SK-N-SH treated with all-trans-retinoic acid at 6 μM for 48 hours (cell line): ENCODE measurements around the gene CST9L.

Experiments used
- OSR1 ChIP-seq: fragments of 250-450 bp; sonication (Bioruptor Pico); IDR thresholded peaks from 2 replicates; pipeline ENCODE4 v1.8.0; 2022; ENCODE audit warnings: moderate library complexity, mild to moderate bottlenecking, inconsistent platforms
- SNAI2 ChIP-seq: fragments of 250-450 bp; sonication (Bioruptor Pico); IDR thresholded peaks from 2 replicates; pipeline ENCODE4 v1.5.0; 2020; ENCODE audit warnings: mild to moderate bottlenecking, moderate library complexity
- TF ChIP-seq, protein P1 (sequence below): fragments of 250-450 bp; sonication (Bioruptor Pico); IDR thresholded peaks from 2 replicates; pipeline ENCODE4 v1.8.0; 2020; ENCODE audit warnings: mild to moderate bottlenecking, moderate library complexity, borderline replicate concordance
- TF ChIP-seq, protein P2 (sequence below): fragments of 250-450 bp; sonication (Bioruptor Pico); IDR thresholded peaks from 2 replicates; pipeline ENCODE4 v1.8.0; 2021; ENCODE audit warnings: low read depth, mild to moderate bottlenecking, moderate library complexity, borderline replicate concordance

DNA sequence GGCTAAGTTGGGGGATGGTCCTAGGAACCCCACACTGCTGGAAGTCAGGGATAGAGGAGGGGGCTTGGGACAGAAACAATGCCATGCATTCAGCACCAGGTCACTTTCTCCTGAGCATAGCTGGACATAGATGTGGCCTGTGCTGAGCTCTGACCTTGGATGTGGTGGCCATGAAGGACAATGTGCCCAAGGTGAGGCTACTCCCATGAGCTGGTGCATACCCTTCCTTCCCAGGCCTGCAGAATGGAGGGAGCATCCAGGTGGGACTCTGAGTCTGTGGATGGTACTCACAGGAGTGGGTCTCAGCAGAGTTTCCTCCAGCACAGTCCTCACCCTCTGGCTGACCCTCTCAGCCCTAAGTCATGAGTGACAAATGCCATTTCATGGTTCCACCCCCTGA, 16.9 kb downstream of the CST9L start:
- TF ChIP-seq OSR1 (no peak), SNAI2 (CRISPR knock-in tag) (no peak)
- TF ChIP-seq, protein P1, sequence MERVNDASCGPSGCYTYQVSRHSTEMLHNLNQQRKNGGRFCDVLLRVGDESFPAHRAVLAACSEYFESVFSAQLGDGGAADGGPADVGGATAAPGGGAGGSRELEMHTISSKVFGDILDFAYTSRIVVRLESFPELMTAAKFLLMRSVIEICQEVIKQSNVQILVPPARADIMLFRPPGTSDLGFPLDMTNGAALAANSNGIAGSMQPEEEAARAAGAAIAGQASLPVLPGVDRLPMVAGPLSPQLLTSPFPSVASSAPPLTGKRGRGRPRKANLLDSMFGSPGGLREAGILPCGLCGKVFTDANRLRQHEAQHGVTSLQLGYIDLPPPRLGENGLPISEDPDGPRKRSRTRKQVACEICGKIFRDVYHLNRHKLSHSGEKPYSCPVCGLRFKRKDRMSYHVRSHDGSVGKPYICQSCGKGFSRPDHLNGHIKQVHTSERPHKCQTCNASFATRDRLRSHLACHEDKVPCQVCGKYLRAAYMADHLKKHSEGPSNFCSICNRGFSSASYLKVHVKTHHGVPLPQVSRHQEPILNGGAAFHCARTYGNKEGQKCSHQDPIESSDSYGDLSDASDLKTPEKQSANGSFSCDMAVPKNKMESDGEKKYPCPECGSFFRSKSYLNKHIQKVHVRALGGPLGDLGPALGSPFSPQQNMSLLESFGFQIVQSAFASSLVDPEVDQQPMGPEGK (CRISPR knock-in tag), result no peak
- TF ChIP-seq, protein P2, sequence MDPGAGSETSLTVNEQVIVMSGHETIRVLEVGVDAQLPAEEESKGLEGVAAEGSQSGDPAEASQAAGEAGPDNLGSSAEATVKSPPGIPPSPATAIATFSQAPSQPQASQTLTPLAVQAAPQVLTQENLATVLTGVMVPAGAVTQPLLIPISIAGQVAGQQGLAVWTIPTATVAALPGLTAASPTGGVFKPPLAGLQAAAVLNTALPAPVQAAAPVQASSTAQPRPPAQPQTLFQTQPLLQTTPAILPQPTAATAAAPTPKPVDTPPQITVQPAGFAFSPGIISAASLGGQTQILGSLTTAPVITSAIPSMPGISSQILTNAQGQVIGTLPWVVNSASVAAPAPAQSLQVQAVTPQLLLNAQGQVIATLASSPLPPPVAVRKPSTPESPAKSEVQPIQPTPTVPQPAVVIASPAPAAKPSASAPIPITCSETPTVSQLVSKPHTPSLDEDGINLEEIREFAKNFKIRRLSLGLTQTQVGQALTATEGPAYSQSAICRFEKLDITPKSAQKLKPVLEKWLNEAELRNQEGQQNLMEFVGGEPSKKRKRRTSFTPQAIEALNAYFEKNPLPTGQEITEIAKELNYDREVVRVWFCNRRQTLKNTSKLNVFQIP (CRISPR knock-in tag), result no peak
